GM21367 (cell line): Measurements from ENCODE around the gene VCAN.

Experiments used
- ATAC-seq: cut with Tn5 transposase; IDR thresholded peaks from one replicate; pipeline ENCODE4 v1.9.1; 2021; ENCODE audit not compliant: unreplicated experiment

VCAN gene

DNA sequence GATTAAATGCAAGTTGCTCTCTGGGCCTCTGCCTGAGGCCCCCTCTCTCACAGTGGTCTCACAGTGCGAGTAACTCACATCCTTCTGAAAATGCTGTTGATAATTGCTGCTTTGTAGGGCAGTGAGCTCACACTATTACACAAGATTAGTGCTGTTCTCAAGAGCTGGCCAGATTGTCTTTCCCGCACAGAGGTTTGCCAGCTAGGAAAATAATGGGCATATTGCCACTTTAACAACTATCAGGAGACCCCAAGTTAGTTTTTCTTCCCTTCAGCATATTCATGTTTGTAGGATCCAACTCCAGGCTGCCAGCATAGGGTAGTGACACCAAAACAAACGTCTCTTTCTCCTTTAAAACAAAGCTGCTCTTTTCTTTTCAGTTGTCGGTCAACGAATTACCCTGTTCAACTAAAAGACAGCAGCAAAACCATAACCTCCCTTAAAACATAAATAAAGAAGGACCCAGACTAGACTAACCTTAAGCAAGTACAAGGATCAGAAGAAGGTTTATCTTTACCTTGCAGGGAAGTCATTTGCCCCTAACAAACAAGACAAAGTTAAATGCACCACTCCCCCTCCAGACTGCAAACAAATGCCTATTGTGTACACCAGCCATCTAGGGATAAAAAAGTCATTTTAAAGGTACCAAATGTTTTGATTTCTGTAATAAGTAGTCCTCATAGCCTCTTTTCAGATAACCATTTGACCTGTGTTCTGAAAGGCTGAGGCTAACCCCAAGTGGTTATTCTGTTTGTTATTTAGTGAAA is 91.4 kb downstream of the VCAN start:
- ATAC-seq: no peak

DNA sequence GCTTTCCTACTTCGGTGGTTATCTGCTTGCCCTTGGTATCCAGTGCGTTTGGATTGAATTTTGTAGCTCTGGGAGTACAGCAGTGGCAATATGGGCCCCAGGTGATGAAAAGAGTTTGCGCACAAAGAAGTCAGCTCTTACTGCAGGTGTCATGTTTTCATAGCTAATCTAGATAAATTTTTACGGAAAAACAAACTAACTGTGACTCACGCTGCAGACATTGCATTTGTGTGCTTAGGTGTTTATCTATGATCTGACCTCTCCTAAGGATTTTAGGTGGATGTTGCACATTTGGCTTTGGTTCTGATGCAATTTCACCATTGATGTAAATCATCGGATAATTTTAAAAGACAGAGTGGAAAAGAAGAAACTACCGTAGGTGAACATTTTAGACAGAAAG is 92.1 kb downstream of the VCAN start:
- ATAC-seq: no peak

DNA sequence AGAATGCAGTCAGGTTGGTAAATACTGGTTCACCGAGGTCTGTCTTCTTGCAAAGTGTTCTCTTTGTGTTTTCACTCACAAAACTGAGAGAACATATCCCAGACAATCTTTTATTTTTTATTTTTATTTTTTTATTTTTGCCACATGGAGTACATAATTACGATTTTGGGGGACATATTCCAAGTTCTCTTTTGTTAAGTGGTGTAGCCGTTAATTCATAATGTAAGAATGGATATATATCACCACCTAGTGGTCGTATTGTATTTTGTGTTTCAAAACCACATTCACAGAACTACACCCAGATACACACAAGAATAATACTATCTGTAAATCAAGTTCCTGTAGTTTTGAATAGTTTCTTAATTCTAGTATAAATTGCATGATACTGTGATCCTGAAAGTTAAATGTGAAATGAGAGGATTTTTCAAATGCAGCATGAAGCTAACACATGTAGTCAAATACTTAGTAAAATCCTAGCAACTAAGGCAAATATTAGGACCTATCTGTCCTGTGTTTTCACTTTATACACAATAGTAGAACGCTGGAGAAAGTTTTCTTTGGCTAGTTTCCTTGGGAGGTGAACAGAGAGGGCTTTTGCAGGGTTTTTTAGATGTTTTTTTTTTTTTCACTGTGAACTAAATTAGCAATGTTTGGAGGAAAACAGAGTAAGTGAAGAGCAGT is 92.7 kb downstream of the VCAN start:
- ATAC-seq: peak; percentile 71

DNA sequence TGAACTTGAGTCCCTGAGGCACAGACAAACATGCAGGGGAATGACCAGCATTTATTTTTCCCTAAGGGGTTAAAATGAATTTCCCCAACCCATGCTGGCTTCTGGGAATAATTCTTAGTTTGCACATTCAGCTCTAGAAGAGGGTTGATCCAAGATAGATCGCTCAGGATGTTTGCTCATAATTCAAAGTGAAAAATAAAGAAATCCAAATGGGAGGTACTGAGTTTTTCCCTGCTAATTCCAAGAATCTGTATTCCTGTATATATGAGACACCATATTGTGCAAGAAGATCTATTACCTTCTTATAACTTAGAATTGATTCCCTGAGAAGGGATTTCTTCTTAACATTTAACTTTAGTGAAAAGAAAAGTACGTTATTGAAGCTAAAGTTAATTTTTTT is 96.2 kb downstream of the VCAN start:
- ATAC-seq: no peak

DNA sequence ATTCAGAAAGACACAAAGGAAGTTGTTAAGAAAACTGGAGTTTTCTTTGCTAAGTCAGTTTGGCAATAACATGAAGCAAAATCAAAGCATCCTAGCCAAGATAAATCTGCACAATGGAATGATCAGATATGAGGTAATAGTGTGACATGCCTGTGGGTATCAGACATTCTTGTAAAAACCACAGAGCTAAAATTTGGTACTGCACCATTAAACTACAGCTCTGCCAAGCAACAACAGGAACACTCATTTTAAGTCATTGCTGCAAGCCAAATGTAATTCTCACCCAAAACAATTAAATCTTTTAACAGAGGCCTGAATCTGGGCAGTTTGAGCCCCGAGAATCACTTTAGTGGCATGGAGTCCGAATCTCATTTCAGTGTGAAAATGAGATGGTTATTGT is 96.6 kb downstream of the VCAN start:
- ATAC-seq: no peak

DNA sequence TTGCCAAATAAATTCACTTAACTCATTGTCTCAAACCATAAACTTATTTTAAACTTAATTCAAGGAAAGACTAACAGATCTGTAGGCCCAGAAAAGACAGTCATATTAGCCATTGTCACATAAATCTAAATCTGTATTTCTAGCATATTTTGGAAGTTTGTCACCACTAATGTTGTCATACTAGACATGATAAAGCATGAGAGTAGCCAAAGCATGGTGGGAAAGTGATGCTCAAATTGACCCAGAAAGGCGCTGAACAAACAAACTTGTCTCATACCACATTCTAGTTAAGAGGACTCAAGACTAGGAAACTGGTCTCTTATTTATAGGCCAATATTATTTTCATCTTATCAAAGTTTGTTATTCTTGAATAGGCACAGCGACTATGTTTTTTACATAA is 99.4 kb downstream of the VCAN start:
- ATAC-seq: no peak

DNA sequence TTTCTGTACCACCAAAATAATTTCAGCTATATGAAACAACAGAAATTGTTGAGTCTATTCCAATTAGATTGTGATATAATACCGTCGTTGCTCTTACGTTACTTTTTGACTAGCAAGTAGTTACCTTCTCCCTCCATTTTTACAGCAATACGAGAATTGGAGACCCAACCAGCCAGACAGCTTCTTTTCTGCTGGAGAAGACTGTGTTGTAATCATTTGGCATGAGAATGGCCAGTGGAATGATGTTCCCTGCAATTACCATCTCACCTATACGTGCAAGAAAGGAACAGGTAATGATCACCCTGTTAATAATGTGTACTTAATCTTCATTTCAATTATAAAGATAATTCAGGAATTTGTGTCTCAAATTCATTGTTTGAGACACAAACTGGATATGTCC is 100.7 kb downstream of the VCAN start:
- ATAC-seq: no peak

DNA sequence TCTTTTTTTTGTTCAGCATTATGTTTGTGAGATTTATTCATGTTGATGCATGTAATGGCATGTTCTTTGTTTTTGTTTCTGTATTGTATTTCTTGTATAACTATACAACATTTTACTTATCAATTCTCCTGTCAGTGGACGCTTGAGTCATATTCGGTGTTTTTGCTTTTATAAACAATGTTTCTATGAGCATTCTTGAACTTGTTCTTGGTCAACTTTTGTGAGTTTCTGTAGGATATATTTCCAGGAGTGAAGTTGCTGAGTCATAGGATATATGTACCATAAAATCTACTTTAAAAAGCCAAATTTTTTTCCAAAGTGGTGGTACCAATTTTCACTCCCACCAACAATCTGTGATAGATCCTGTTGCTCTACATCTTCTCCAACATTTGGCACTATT is 104.8 kb downstream of the VCAN start:
- no peak for ATAC-seq

DNA sequence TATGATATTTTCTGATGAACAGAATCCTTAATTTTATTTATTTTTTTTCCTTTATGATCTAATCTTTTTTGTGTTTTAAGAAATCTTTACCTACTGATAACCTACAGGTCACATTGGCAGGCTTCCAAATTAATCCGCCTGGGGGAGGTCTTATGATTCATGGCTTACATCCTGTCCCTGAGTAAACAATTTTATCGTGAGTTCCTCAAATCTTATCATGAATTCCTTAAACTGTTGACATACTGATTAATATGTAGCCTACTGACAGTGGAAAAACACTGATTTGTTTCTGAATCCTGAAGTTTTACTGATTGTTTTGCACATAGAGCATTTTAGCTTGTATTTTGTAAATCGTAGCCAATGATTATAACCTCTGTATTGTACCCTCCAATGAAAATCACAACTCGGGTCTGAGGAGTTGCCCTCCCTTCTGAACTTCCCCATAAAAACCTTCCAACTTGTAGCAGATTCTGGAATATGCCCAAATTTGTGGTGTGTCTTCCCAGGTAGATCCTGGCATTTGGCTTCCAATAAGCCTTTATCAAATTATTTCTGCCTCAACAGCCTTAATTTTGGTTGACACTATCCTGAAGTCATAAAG is 105.6 kb downstream of the VCAN start:
- ATAC-seq: no peak

DNA sequence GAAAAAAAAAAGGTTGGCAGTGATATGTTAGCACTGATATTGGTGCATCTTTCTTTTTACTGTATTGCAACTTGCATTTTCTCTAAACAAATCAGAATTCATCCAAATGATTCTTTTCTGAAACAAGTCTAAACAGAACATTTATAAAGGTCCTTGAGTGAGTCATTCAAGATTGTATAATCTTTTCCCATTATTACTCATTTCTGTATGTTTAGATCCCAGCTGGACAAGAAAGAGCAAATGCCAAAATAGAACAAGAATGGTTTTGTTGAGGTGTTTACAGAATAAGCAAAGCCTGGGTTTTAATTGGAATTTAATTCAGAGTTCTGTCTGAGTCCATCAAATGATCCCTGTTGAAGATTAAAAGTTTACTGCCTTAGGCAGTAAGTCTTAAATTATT is 112.3 kb downstream of the VCAN start:
- ATAC-seq: no peak

DNA sequence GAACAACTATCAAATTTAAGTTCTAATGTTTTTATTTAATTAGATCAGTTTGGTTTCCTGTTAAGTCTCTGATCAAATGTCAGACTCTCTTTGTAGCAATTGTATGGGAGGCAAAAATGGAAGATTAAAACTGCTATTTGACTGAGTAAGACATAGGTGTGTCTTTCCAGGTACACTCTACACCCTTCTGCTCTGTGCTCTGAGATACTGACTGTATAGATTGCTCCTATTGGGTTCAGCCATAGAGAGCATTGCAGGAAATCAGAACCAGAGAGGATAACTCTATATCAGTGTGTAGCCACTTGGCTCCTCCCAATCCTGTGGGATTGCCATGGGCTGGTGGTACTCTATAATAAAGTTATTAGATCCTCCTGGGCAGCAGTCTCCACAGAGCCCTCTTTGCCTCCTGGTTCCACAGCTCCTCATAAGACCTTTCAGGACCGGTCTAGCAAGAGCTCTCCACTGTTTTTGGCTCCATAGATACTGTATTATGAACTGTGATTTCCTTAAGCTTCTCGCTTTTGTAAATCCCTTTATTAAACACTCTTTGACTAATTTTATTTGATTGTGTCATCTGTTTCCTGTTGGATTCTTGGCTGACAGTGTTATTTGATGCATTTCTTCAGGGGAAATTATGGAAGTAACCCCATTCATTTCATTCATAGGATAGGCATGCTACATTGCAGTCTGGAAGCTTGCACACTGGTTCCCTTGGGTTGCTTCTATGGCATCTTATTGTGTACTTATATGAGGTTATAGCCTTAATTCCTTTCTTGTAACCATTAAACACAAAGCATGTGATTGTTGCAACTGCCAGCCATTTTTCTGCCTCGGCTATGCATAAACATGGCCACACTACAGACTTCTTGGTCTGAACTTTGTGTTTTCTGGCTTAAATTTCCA is 115.6 kb downstream of the VCAN start:
- no peak for ATAC-seq

DNA sequence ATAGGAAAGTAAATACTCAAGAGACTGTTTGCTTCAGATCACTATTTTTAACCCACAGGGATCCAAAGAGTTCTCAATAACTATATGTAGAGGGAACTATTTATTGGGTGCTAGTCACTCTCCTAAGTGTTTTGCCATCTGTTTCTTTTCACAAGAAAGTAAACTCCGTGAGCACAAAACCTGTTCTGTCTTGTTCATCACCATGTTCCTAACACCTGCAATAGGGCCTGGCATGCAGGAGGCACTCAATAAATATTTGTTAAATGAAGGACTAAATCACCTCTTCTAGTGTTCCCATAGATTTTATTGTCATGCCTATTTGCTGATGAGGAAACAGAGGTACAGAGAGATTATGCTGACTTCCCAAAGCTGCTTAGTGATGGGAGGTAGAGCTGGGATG is 118.2 kb downstream of the VCAN start:
- ATAC-seq: no peak

DNA sequence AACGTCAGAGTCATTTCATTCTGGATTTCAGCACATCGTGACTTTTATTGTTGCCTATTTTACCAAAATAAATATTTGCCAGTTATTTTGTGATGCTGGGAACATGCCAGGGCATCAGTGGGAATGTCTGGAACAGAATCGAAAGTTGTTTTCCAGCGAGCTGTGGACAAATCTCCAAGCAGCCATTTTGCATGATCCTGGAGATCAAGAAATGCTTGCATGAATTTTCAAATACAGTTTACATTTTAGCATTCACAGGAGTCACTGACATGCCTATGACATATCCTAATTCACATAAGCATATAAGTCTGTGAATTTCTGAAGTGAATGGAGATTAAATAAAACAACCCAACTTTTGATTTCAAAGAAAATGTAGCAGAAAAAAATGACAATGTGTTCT is 119.4 kb downstream of the VCAN start:
- ATAC-seq: no peak

DNA sequence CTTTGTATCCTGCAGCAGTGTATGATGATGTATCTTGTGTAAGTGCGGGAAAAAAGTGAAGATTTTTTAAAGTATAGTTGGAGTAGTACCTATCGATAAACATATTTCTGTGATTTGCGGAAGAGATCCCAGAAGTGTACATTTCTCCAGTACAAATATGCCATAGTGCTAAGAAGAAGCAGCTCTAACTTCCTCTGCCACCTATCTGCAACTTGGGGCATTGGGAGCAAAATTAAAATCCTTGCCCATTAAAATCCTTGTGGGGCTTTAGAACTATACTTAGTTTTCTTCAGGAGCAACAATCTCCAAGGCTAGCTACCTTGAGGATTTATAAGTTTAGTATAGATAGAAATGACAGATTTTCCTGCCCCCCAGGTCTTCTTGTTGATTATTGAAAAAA is 123.7 kb downstream of the VCAN start:
- ATAC-seq: no peak

DNA sequence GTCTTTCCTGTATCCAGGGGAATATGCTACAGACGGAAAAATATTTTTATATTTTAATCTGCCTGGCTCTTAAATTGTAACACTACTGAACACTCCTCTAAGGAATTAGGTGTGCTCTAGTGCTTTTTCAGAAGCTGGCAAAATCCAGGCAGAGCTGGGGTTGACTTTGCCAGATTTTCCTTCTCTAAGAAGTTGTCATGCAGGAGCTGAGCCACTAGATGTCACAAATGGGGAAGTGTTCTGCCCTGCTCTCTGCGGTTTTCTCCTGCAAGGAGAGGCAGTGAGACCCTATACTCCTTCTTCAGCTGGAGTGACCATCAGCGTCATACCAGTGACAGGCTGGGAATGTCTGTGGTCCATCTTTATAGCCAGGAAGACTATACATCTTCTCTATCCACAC is 136.6 kb downstream of the VCAN start:
- ATAC-seq: no peak

DNA sequence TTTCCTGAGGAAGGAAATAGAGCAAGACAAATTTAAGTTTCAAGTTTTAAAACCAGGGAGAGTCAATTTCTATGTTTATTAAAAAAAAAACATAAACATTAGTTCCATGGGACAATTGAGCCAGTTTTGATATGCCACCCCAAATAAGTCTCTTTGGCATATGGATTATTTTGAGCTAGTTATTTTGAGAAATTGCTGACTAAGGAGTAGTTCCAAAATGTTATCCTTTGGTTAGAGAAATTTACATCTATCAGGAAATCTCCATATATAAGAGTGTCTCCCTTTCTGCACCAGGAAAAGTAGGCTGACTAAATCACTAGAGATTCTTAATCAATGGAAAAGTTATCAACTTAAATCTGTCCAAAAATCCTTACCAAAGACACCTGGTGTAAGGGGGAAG is 143.3 kb downstream of the VCAN start:
- ATAC-seq: no peak

DNA sequence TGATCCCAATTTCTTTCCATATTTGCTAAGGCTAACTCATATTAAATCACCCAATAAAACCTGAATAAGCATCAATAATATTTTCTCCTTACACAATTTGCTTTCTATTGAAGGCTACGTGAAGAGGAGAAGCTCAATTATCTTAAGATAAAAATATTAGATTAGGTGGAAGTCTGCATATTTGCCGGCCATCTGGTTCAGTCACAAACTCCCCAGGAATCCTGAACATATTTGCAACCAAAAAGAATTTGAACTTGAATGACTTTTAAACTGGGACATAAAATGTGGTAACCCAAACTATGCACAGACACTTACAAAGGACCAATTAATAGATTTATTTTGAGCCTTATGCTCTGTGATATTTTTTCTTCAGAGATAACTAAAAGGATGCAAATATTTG is 156.8 kb downstream of the VCAN start:
- no peak for ATAC-seq
